Loucy (cell line): ENCODE data around the gene CAMSAP1.

Experiments used
- H2AFZ ChIP-seq: fragments of 200-600 bp; sonication (generic); 2 replicates; pipeline ENCODE4 v1.6.0; 2016; ENCODE audit warnings: antibody characterized with exemption, mild to moderate bottlenecking, low read length, moderate library complexity
- H3F3A ChIP-seq: fragments of 200-600 bp; 2 replicates; pipeline ENCODE4 v1.6.0; 2016; ENCODE audit warnings: antibody characterized with exemption, low read depth, mild to moderate bottlenecking
- H3K27me3 ChIP-seq: fragments of 200-600 bp; sonication (generic); 2 replicates; pipeline ENCODE4 v1.6.1; 2014; ENCODE audit warnings: low read length, mild to moderate bottlenecking; ENCODE audit not compliant: insufficient read depth, poor library complexity, severe bottlenecking
- H3K36me3 ChIP-seq: fragments of 200-600 bp; sonication (generic); 2 replicates; pipeline ENCODE4 v1.6.1; 2016; ENCODE audit warnings: low read length; ENCODE audit not compliant: insufficient read depth
- H3K4me1 ChIP-seq: fragments of 200-600 bp; sonication (generic); 2 replicates; pipeline ENCODE4 v1.5.1; 2014; ENCODE audit warnings: low read length, mild to moderate bottlenecking; ENCODE audit not compliant: insufficient read depth, poor library complexity, severe bottlenecking
- H3K4me2 ChIP-seq: fragments of 200-600 bp; sonication (generic); 2 replicates; pipeline ENCODE4 v1.6.0; 2014; ENCODE audit warnings: antibody characterized with exemption, low read length, low read depth, mild to moderate bottlenecking; ENCODE audit not compliant: poor library complexity, severe bottlenecking
- H3K4me3 ChIP-seq: fragments of 200-600 bp; sonication (generic); 2 replicates; pipeline ENCODE4 v1.5.1; 2014; ENCODE audit warnings: low read length, mild to moderate bottlenecking, mixed read lengths; ENCODE audit not compliant: poor library complexity, severe bottlenecking
- H3K79me2 ChIP-seq: fragments of 200-600 bp; sonication (generic); 2 replicates; pipeline ENCODE4 v1.6.1; 2014; ENCODE audit warnings: low read length; ENCODE audit not compliant: insufficient read depth
- H3K9ac ChIP-seq: fragments of 200-600 bp; sonication (generic); 2 replicates; pipeline ENCODE4 v1.6.0; 2014; ENCODE audit warnings: mild to moderate bottlenecking, low read depth, low read length, moderate library complexity; ENCODE audit not compliant: poor library complexity, severe bottlenecking
- H3K9me2 ChIP-seq: fragments of 200-600 bp; sonication (generic); replicated peaks from 2 replicates; pipeline ENCODE4 v1.6.1; 2016; ENCODE audit warnings: low read depth, low read length, mixed read lengths
- H3K9me3 ChIP-seq: fragments of 200-600 bp; sonication (generic); 2 replicates; pipeline ENCODE4 v1.6.1; 2014; ENCODE audit warnings: mild to moderate bottlenecking, antibody characterized with exemption, low read length, low read depth; ENCODE audit not compliant: insufficient read depth
- H4K20me1 ChIP-seq: fragments of 200-600 bp; sonication (generic); 2 replicates; pipeline ENCODE4 v1.6.0; 2014; ENCODE audit warnings: antibody characterized with exemption, low read length, mild to moderate bottlenecking; ENCODE audit not compliant: insufficient read depth, poor library complexity, severe bottlenecking
- CTCF ChIP-seq: fragments of 200-600 bp; sonication (generic); conservative IDR thresholded peaks from 2 replicates; pipeline ENCODE4 v1.5.1; 2014; ENCODE audit warnings: mild to moderate bottlenecking, antibody characterized with exemption, low read length
- EZH2phosphoT487 ChIP-seq: fragments of 200-600 bp; IDR thresholded peaks from 2 replicates; pipeline ENCODE4 v1.6.1; 2018; ENCODE audit warnings: antibody characterized with exemption, mild to moderate bottlenecking, moderate library complexity, borderline replicate concordance

Gene CAMSAP1

DNA sequence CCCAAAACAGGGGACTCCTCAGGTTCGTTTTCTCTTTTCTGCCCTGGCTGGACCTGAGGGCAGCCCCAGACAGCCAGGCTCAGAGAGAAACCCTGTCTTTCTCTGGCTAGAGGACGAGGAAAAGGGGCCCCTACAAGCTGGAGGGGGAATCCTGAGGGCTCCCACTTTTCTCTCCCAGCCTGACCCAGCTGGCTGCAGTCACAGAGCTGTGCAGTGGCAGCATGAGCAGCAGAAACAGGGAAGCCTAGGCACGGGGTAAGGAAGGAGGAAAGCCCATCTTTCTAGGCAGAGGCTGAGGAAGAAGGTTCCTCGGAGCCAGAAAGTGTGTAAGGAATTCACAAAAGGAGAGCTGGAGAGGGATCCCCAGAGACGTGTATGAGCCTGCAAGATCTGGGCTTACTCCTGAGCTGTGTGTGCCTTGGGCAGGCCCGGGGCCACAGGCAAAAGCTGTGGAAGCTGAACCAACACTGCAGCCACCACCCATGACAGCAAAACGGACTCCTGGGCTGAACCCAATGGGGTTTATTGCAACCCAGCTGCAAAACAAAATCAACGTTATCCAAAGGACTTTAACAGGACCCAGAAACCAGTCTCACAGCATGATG, 16.2 kb downstream of the CAMSAP1 start:
- Histone ChIP-seq H3K79me2 (peaks cover 100% of the 10 kb centered on the region), H3K36me3 (no peaks in the 10 kb centered on the region), H3K9ac (no peak overlapping the region), H3K27me3 (no peaks in the 10 kb centered on the region), H2AFZ (no peak overlapping the region), H3K9me2 (no peaks in the 10 kb centered on the region), H3F3A (no peaks in the 10 kb centered on the region), H3K4me3 (no peak overlapping the region), H3K4me1 (peaks cover 41% of the 10 kb centered on the region), H3K4me2 (no peak overlapping the region), H3K9me3 (no peaks in the 10 kb centered on the region), H4K20me1 (peaks cover 95% of the 10 kb centered on the region)
- TF ChIP-seq EZH2phosphoT487, result no peak
- TF ChIP-seq CTCF, result no peak

DNA sequence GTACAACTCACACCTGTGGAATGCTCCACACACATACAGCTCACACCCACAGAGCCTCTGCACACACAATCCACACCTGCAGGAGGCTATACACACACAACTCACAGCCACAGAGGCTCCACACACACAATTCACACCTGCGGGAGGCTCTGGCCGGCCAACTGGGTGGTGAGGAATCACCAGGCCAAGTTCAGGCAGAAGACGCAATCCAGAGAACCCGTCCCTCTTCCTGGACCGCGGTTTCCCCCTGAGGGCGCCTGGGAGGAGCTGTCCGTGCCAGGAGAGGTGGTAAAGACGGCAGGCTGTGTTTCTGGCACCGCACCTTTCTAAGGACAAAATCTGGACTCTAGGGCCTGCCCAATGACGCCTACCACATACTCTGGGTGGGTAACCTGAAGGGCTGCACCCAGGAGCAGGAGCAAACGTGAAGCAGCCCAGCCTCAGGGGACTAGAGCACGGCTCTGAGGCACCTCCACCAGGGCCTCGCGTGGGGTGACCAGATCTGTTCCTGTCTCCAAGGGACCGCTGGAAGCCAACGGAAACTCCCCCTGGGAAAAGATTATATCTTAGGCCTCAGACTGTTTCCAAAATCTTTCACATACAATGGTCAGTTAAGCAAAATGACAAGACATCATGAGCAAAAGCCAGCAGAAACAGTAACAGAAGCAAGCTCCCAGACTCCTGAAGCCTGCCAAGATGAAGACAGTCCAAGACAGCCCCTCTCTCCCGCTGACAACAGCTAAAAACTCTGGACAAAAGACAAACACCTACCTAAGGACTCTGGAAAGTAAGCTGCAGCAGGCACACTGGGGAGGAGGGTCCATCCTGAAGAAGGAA, 16.9 kb downstream of the CAMSAP1 start:
- H3F3A ChIP-seq, result no peaks in the 10 kb centered on the region
- no peak overlapping the region for H3K4me2 ChIP-seq
- no peaks in the 10 kb centered on the region for H3K27me3 ChIP-seq
- H3K9ac ChIP-seq, result no peak overlapping the region
- H3K4me1 ChIP-seq, result peaks cover 48% of the 10 kb centered on the region
- peaks cover 100% of the 10 kb centered on the region for H3K79me2 ChIP-seq
- H3K9me3 ChIP-seq, result no peaks in the 10 kb centered on the region
- no peak overlapping the region for H2AFZ ChIP-seq
- TF ChIP-seq CTCF (no peak), EZH2phosphoT487 (no peak)
- H3K4me3 ChIP-seq, result no peak overlapping the region
- H3K9me2 ChIP-seq, result no peaks in the 10 kb centered on the region
- peaks cover 95% of the 10 kb centered on the region for H4K20me1 ChIP-seq
- H3K36me3 ChIP-seq, result no peaks in the 10 kb centered on the region

DNA sequence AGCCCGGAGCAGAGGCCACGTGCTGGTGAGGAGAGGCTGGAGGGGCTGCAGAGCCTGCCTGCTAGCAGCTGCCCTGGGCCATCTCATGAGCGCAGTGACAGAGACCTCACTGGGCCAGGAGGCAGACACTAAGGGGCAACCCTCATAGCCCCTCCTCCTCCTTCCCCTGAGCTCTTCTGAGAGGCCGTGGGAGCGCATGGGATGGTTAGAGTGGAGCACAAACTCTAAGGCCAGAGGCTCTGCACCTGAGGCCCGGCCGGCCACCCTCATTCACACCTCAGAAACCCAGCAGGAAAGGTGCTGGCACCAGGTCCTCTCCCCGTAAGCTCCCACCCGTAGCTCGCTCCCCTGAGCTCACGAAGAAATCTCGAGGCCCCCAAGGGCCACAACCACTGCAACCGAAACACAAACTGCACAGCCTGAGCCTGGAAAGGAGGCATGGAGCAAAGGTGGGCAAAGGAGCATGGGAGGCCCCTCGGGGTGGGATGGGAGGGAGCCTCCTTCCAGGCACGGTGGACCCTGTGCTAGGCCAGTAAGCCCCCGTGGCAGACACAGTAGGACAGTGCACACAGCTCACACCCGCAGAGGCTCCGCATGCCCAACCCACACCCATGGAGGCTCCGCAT, 17.7 kb downstream of the CAMSAP1 start:
- Histone ChIP-seq H3K9ac (no peak overlapping the region), H3K4me1 (peaks cover 52% of the 10 kb centered on the region)
- no peak for TF ChIP-seq EZH2phosphoT487
- TF ChIP-seq CTCF, result no peak

More for the DNA sequence above, 17.7 kb downstream of the CAMSAP1 start:
- no peak overlapping the region for H2AFZ ChIP-seq
- no peaks in the 10 kb centered on the region for H3K36me3 ChIP-seq
- H3K9me2 ChIP-seq, result no peaks in the 10 kb centered on the region
- no peak overlapping the region for H3K4me3 ChIP-seq
- no peaks in the 10 kb centered on the region for H3F3A ChIP-seq
- no peaks in the 10 kb centered on the region for H3K9me3 ChIP-seq
- H3K4me2 ChIP-seq, result no peak overlapping the region
- no peaks in the 10 kb centered on the region for H3K27me3 ChIP-seq
- H3K79me2 ChIP-seq, result peaks cover 100% of the 10 kb centered on the region
- H4K20me1 ChIP-seq, result peaks cover 95% of the 10 kb centered on the region
